ENCODE results near the gene RAP1GAP. TPM values are rescaled to one million over a fixed set of nuclear protein-coding genes. Genes with fewer than 3 reads are reported as not detected.
A peak's percentile ranks its signal among the peaks of the same experiment; 100 is the strongest.

RAP1GAP gene
- total and polyA plus RNA-seq, 2 donors from 2014 or later, result 39.2 to 200 TPM

DNA sequence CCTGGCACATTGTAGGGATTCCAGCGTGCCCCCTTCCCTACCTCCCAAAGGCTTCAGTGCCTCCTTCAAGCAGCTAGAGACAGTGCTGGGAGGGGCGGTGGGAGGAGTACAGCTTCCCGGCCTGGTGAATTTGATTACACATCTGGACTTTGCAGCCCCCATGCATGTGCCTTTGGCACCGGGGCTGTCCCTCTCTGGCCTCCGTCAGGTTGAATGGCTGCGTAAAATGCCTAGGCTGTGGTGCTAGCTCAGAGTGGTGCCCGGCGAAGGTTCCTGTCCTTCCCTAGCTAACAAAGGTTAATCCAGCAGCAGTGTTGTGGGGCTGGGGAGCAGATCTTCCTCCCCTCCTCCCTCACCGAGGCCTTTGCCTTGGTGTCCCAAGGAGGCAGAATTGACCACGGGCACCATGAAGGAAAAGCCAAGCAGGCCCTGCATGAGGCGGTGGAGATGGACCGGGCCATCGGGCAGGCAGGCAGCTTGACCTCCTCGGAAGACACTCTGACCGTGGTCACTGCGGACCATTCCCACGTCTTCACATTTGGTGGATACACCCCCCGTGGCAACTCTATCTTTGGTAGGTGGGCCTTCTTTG, 93.7 kb downstream of the RAP1GAP start:
- DNase-seq (peak in 1 of 5 donors; percentile 57), FAIRE-seq (no peak)
- Histone ChIP-seq H3K27me3 (ENCODE audit: control insufficient read depth, insufficient read depth, low read length) (no peaks in the 10 kb centered on the region), H3K9ac (ENCODE audit: low read length in 3 of 3) (no peak overlapping the region), H3K9me3 (ENCODE audit: control insufficient read depth in 2 of 3, insufficient read depth in 1 of 3, low read length in 3 of 3) (peaks cover 0 to 3% (median 0%) of the 10 kb centered on the region in 3 donors), H3K4me1 (ENCODE audit: control insufficient read depth in 2 of 3, insufficient read depth in 2 of 3, low read depth in 1 of 3, low read length in 3 of 3) (peaks cover 0 to 15% (median 8%) of the 10 kb centered on the region in 3 donors), H3K27ac (ENCODE audit: low read depth in 2 of 2, low read length in 2 of 2) (peak overlapping the region; percentile 65 to 86), H3K36me3 (ENCODE audit: control insufficient read depth in 2 of 3, insufficient read depth in 3 of 3, low read length in 3 of 3) (no peaks in the 10 kb centered on the region), H3K4me3 (ENCODE audit: low read length in 3 of 3) (no peak overlapping the region)
- TF ChIP-seq, protein P1, sequence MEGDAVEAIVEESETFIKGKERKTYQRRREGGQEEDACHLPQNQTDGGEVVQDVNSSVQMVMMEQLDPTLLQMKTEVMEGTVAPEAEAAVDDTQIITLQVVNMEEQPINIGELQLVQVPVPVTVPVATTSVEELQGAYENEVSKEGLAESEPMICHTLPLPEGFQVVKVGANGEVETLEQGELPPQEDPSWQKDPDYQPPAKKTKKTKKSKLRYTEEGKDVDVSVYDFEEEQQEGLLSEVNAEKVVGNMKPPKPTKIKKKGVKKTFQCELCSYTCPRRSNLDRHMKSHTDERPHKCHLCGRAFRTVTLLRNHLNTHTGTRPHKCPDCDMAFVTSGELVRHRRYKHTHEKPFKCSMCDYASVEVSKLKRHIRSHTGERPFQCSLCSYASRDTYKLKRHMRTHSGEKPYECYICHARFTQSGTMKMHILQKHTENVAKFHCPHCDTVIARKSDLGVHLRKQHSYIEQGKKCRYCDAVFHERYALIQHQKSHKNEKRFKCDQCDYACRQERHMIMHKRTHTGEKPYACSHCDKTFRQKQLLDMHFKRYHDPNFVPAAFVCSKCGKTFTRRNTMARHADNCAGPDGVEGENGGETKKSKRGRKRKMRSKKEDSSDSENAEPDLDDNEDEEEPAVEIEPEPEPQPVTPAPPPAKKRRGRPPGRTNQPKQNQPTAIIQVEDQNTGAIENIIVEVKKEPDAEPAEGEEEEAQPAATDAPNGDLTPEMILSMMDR (IDR thresholded peaks at IDR 0.05; ENCODE audit: borderline replicate concordance, extremely low read depth, insufficient read depth), result no peak
- intact Hi-C loops (cut with DNase I), result no loop called here

DNA sequence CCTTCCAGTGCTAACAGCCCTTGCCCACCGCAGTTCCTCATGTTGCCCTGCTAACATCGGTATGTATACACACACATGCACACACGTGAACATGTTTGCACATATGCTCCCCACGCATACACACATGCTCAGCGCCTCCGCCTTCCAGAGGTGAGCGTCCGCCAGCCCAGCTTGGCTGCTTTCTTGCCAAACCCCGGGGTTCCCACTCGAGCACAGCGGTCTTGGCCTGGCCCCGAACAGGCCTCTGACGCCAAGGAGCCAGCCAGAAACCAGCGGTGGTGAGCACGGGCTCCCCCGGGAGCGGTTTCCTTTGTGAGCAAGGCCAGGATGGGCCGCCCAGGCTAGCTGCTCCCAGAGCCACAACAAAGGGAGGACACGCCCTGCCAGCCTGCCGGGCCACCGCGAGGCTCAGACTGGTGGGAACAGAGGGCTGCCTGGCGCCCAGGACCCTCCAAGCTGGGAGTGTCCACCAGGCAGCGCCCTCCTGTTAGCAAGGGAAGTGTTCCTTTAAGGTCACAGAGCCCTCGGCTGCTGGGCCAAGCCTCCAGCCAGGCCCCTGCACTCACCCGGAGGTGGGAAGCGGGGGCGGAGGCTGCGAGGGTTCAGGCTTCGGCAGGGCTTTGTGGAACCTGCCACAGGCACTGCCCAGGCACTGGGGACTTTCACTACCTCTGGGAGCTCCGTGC, 94.5 kb downstream of the RAP1GAP start:
- Histone ChIP-seq H3K27me3 (ENCODE audit: control insufficient read depth, insufficient read depth, low read length) (no peaks in the 10 kb centered on the region), H3K4me1 (ENCODE audit: control insufficient read depth in 2 of 3, insufficient read depth in 2 of 3, low read depth in 1 of 3, low read length in 3 of 3) (peaks cover 0 to 17% (median 8%) of the 10 kb centered on the region in 3 donors), H3K4me3 (ENCODE audit: low read length in 3 of 3) (no peak overlapping the region), H3K27ac (ENCODE audit: low read depth in 2 of 2, low read length in 2 of 2) (peak overlapping the region; percentile 65 to 86), H3K36me3 (ENCODE audit: control insufficient read depth in 2 of 3, insufficient read depth in 3 of 3, low read length in 3 of 3) (no peaks in the 10 kb centered on the region), H3K9ac (ENCODE audit: low read length in 3 of 3) (no peak overlapping the region), H3K9me3 (ENCODE audit: control insufficient read depth in 2 of 3, insufficient read depth in 1 of 3, low read length in 3 of 3) (peaks cover 0 to 3% (median 0%) of the 10 kb centered on the region in 3 donors)
- FAIRE-seq, result no peak
- peak in 1 of 5 donors; percentile 84 for DNase-seq
- intact Hi-C loops (cut with DNase I), result no loop called here
- TF ChIP-seq, protein P1 (IDR thresholded peaks at IDR 0.05; ENCODE audit: borderline replicate concordance, extremely low read depth, insufficient read depth), result no peak

DNA sequence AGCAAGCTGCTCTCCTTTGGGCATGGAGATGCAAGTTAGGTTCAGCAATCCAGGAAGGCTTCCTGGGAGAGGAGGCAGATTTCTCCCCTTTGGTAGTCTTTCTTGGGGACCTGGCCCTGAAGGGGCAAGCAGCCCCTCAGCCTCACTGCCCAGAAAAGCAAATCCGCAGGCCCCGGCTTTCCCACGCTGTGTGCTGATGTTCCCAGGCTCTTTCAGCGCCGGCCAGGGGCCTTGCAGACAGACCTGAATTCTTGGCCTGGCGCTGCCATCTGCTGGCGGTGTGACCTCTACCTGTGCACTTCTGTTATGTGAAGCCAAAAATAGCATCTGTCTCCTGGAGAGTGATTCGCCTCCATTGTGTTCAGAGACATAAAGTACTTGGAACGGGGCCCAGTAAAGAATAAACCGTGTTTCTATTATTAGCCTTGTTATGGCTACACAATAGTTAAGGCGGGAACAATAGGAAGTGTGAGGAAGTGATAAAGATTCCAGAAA, 95.1 kb downstream of the RAP1GAP start:
- FAIRE-seq (no peak), DNase-seq (peak; percentile 82 to 90 (median 87))
- intact Hi-C loops (cut with DNase I), result no loop called here
- Histone ChIP-seq H3K9me3 (ENCODE audit: control insufficient read depth in 2 of 3, insufficient read depth in 1 of 3, low read length in 3 of 3) (peaks cover 0 to 3% (median 0%) of the 10 kb centered on the region in 3 donors), H3K27ac (ENCODE audit: low read depth in 2 of 2, low read length in 2 of 2) (peak overlapping the region; percentile 65 to 86), H3K9ac (ENCODE audit: low read length in 3 of 3) (no peak overlapping the region), H3K36me3 (ENCODE audit: control insufficient read depth in 2 of 3, insufficient read depth in 3 of 3, low read length in 3 of 3) (no peaks in the 10 kb centered on the region), H3K27me3 (ENCODE audit: control insufficient read depth, insufficient read depth, low read length) (no peaks in the 10 kb centered on the region), H3K4me1 (ENCODE audit: control insufficient read depth in 2 of 3, insufficient read depth in 2 of 3, low read depth in 1 of 3, low read length in 3 of 3) (peaks cover 0 to 16% (median 5%) of the 10 kb centered on the region in 3 donors), H3K4me3 (ENCODE audit: low read length in 3 of 3) (no peak overlapping the region)
- TF ChIP-seq, protein P1 (IDR thresholded peaks at IDR 0.05; ENCODE audit: borderline replicate concordance, extremely low read depth, insufficient read depth), result peak; percentile 80
